Panc1 (cell line): Measurements from ENCODE around the gene WNT1. TPM values are rescaled to one million over a fixed set of nuclear protein-coding genes. Genes with fewer than 3 reads are reported as not detected.

Experiments
- ATAC-seq: fragments of 200-7000 bp; cut with Tn5 transposase; 2 replicates; pipeline ENCODE4 v1.9.1; 2020; ENCODE audit warnings: mild to moderate bottlenecking, moderate library complexity
- BruUV-seq: library from RNA; stranded (reverse); fragments of 400-500 nt; replicated peaks from 2 replicates; lab custom pipeline; 2021; lab: Mats Ljungman, UMichigan
- CTCF ChIA-PET: fragments of 300-600 bp; sonication (Branson Sonifier 250); formaldehyde crosslinking; loops from one replicate; lab custom pipeline; 2022; ENCODE audit warnings: antibody characterized with exemption; lab: Charles Lee
- POLR2A ChIA-PET: fragments of 300-600 bp; sonication (Branson Sonifier 250); formaldehyde crosslinking; loops from one replicate; lab custom pipeline; 2022; ENCODE audit warnings: antibody characterized with exemption; lab: Charles Lee
- DNase-seq: peaks from one replicate; pipeline ENCODE4 v3.0.0-alpha.2; 2010; ENCODE audit warnings: low read depth, low spot score
- H3K27ac ChIP-seq: 2 replicates; pipeline ENCODE4 v1.5.1; 2011; ENCODE audit warnings: mild to moderate bottlenecking, low read length, inconsistent platforms
- H3K27me3 ChIP-seq: fragments of 200-500 bp; sonication (Bioruptor generic); 2 replicates; pipeline ENCODE4 v1.6.0; 2014; ENCODE audit warnings: low read length, inconsistent platforms; ENCODE audit not compliant: control insufficient read depth, insufficient read depth
- H3K36me3 ChIP-seq: fragments of 200-500 bp; sonication (Bioruptor generic); 2 replicates; pipeline ENCODE4 v1.5.1; 2014; ENCODE audit warnings: inconsistent platforms, mild to moderate bottlenecking, low read length, moderate library complexity; ENCODE audit not compliant: control insufficient read depth, insufficient read depth
- H3K4me1 ChIP-seq: 2 replicates; pipeline ENCODE4 v1.5.1; 2011; ENCODE audit warnings: inconsistent platforms, mild to moderate bottlenecking, low read length, moderate library complexity; ENCODE audit not compliant: control insufficient read depth, insufficient read depth
- H3K4me3 ChIP-seq, 2 experiments: 2 replicates each; pipeline ENCODE4 v1.5.1; 2011 to 2012; ENCODE audit warnings: low read depth in 2 of 2, low read length in 2 of 2, mild to moderate bottlenecking in 2 of 2, inconsistent platforms in 1 of 2, moderate library complexity in 1 of 2
- H3K9me3 ChIP-seq: fragments of 200-500 bp; sonication (Bioruptor generic); 2 replicates; pipeline ENCODE4 v1.5.1; 2014; ENCODE audit warnings: low read depth, mild to moderate bottlenecking, inconsistent platforms, low read length, moderate library complexity; ENCODE audit not compliant: control insufficient read depth, insufficient read depth
- CTCF ChIP-seq: fragments of 450-650 bp; IDR thresholded peaks from 2 replicates; pipeline ENCODE4 v1.5.1; 2017; ENCODE audit warnings: mild to moderate bottlenecking
- POLR2AphosphoS5 ChIP-seq: IDR thresholded peaks from 2 replicates; pipeline ENCODE4 v1.6.1; 2012; ENCODE audit warnings: mild to moderate bottlenecking, low read depth, low read length, moderate library complexity
- SIN3A ChIP-seq: IDR thresholded peaks from 2 replicates; pipeline ENCODE4 v1.6.1; 2012; ENCODE audit warnings: low read depth, mild to moderate bottlenecking, low read length, moderate library complexity, borderline replicate concordance; ENCODE audit not compliant: insufficient read depth
- TCF7L2 ChIP-seq: IDR thresholded peaks from 2 replicates; pipeline ENCODE4 v1.6.1; 2011; ENCODE audit warnings: mild to moderate bottlenecking, low read depth, low read length, inconsistent platforms
- in situ Hi-C: cut with HindIII; loops from 2 replicates; pipeline ENCODE4 v1.10.0; 2016; ENCODE audit warnings: low sequenced_read_pairs, low pct_unique_long_range_greater_than_20kb
- intact Hi-C: fragments of 100-400 bp; cut with micrococcal nuclease; formaldehyde crosslinking; loops from one replicate; pipeline ENCODE4 v1.10.0; 2022; ENCODE audit not compliant: unreplicated experiment
- total RNA-seq: library from RNA; stranded (reverse); gene quantifications from one replicate; pipeline ENCODE4 v1.2.1, GENCODE V29; 2021; ENCODE audit not compliant: unreplicated experiment
- TF ChIP-seq, protein P1 (sequence below), 2 experiments: IDR thresholded peaks; 2 replicates each; pipeline ENCODE4 v1.6.1; 2011 to 2012; ENCODE audit warnings: low read depth in 2 of 2, control low read depth in 1 of 2, low read length in 1 of 2, mild to moderate bottlenecking in 1 of 2, moderate library complexity in 1 of 2; ENCODE audit not compliant: insufficient read depth in 1 of 2

WNT1 gene
- total RNA-seq, 1 experiment from 2014 or later = not detected

- POLR2A ChIA-PET = interaction anchor here (0.6 kb wide), 1 partner anchor 47 kb away, joined by 3 read pairs; no protein-coding TSS in a partner anchor
- Histone ChIP-seq H3K9me3 (no peaks in the 10 kb centered on the region), H3K4me3 (no peak overlapping the region), H3K4me1 (no peaks in the 10 kb centered on the region), H3K27me3 (no peaks in the 10 kb centered on the region), H3K27ac (no peak overlapping the region), H3K36me3 (0 out of 2 replicates have a peak, but pooled peaks cover 5% of the 10 kb centered on the region)
- BruUV-seq = TSS peak; percentile 53
- DNase-seq = no peak
- no peak for ATAC-seq
- TF ChIP-seq, protein P1, sequence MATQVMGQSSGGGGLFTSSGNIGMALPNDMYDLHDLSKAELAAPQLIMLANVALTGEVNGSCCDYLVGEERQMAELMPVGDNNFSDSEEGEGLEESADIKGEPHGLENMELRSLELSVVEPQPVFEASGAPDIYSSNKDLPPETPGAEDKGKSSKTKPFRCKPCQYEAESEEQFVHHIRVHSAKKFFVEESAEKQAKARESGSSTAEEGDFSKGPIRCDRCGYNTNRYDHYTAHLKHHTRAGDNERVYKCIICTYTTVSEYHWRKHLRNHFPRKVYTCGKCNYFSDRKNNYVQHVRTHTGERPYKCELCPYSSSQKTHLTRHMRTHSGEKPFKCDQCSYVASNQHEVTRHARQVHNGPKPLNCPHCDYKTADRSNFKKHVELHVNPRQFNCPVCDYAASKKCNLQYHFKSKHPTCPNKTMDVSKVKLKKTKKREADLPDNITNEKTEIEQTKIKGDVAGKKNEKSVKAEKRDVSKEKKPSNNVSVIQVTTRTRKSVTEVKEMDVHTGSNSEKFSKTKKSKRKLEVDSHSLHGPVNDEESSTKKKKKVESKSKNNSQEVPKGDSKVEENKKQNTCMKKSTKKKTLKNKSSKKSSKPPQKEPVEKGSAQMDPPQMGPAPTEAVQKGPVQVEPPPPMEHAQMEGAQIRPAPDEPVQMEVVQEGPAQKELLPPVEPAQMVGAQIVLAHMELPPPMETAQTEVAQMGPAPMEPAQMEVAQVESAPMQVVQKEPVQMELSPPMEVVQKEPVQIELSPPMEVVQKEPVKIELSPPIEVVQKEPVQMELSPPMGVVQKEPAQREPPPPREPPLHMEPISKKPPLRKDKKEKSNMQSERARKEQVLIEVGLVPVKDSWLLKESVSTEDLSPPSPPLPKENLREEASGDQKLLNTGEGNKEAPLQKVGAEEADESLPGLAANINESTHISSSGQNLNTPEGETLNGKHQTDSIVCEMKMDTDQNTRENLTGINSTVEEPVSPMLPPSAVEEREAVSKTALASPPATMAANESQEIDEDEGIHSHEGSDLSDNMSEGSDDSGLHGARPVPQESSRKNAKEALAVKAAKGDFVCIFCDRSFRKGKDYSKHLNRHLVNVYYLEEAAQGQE (IDR thresholded peaks at IDR 0.05; ENCODE audit: insufficient read depth in 1 of 2, low read depth in 2 of 2, low read length in 1 of 2) = no peak
- TF ChIP-seq TCF7L2 = no peak
- no peak for TF ChIP-seq POLR2AphosphoS5
- TF ChIP-seq CTCF = no peak
- TF ChIP-seq SIN3A = no peak
- in situ Hi-C loops = no loop called here
- CTCF ChIA-PET = no interaction called here
- intact Hi-C loops = no loop called here
These were observed 31.9 kb upstream of the WNT1 start for GRCh38 chr12:48946205-48946604.

DNA sequence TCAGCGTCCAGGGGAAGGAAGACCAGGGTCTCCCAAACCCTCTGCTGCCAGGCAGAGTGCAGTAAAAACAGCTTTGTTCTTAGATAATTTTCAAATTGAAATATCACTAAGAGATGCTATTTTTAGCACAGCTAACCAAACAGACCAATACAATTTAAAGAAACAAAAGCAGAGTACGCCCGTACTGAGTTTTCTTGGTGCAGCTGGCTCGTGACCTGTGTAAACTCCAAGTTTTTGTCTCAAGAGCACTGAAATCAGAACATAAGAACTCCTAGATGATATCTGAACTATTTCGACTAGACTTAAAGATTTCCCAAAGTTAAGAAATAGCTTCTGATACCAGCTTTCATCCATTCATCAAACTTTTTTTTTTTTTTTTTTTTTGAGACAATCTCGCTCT is 31.2 kb upstream of the WNT1 start:
- CTCF ChIA-PET = no interaction called here
- no peak overlapping the region for H3K27ac ChIP-seq
- DNase-seq (no peak), ATAC-seq (no peak)
- H3K9me3 ChIP-seq = no peaks in the 10 kb centered on the region
- no peak overlapping the region for H3K4me3 ChIP-seq
- in situ Hi-C loops = no loop called here
- 0 out of 2 replicates have a peak, but pooled peaks cover 3% of the 10 kb centered on the region for H3K36me3 ChIP-seq
- POLR2A ChIA-PET = interaction anchor here (0.7 kb wide), 1 partner anchor 26 kb away, joined by 4 read pairs; no protein-coding TSS in a partner anchor
- H3K4me1 ChIP-seq = no peaks in the 10 kb centered on the region
- H3K27me3 ChIP-seq = no peaks in the 10 kb centered on the region
- TF ChIP-seq POLR2AphosphoS5 (no peak), CTCF (no peak), SIN3A (no peak), TCF7L2 (no peak)
- TF ChIP-seq, protein P1 (IDR thresholded peaks at IDR 0.05; ENCODE audit: insufficient read depth in 1 of 2, low read depth in 2 of 2, low read length in 1 of 2) = no peak
- BruUV-seq = no TSS peak
- intact Hi-C loops = no loop called here
